ENCODE results near the gene RASGRF2.

RASGRF2 gene

GRCh38 chr5:80941496-80941895, 18.7 kb upstream of the RASGRF2 start:
- Histone ChIP-seq H3K36me3 (no peaks in the 10 kb centered on the region), H3K27ac (no peak overlapping the region), H3K4me1 (no peaks in the 10 kb centered on the region), H3K4me2 (no peak overlapping the region), H3K9ac (no peak overlapping the region), H3K27me3 (no peaks in the 10 kb centered on the region), H4K20me1 (no peaks in the 10 kb centered on the region), H3K4me3 (no peak overlapping the region), H3K9me3 (peaks cover 8% of the 10 kb centered on the region; the same call in 1 of the 2 replicates)
- no peak for TF ChIP-seq Cebpa-rat (IDR thresholded peaks at IDR 0.05)

DNA sequence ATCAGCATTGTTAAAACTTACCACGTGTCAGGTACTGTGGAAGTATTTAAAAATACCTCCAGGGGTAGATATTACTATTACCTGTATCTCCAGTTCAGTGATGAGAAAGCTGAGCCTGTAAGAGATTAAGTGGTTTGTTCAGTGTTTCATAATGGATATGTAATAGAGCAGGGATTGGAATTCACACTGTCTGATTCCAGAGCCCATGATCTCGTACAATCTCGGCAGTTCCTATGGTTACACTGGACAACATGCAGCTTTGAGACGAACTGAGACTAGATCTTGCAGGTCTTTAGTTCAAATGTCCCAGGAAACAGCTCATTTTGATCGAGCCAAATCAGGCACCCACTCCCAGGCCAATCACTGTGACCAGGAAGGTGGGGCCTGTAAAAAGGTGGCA, 8.8 kb upstream of the RASGRF2 start:
- no peaks in the 10 kb centered on the region for H3K9me3 ChIP-seq
- no peaks in the 10 kb centered on the region for H3K4me1 ChIP-seq
- TF ChIP-seq Cebpa-rat (IDR thresholded peaks at IDR 0.05), result no peak
- no peak overlapping the region for H3K9ac ChIP-seq
- H3K27me3 ChIP-seq, result no peaks in the 10 kb centered on the region
- H3K4me3 ChIP-seq, result no peak overlapping the region
- no peaks in the 10 kb centered on the region for H3K36me3 ChIP-seq
- H3K27ac ChIP-seq, result no peak overlapping the region
- H3K4me2 ChIP-seq, result no peak overlapping the region
- H4K20me1 ChIP-seq, result no peaks in the 10 kb centered on the region

DNA sequence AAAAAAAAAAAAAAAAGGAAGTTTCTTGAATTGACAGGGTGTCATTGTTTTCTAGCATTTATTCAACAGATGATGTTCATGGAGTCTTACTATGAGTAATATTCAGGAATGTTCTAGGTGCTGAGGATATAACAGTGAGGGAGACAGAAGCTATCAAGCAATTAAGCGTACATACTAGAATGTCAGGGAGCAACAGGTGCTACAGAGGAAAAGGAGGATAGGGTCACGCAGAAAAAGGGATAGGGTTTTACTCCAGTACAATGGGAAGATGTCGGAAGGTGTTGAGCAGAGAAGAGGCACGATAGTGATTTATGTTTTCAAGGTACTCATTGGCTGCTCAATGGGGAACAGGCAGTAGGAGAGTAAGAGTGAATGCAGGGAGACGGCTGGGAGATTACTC, 6.6 kb upstream of the RASGRF2 start:
- Histone ChIP-seq H3K4me1 (peaks cover 7% of the 10 kb centered on the region; the same call in 1 of the 2 replicates), H4K20me1 (no peaks in the 10 kb centered on the region), H3K36me3 (no peaks in the 10 kb centered on the region), H3K9me3 (no peaks in the 10 kb centered on the region), H3K27ac (no peak overlapping the region), H3K9ac (no peak overlapping the region), H3K4me3 (no peak overlapping the region), H3K4me2 (no peak overlapping the region), H3K27me3 (no peaks in the 10 kb centered on the region)
- no peak for TF ChIP-seq Cebpa-rat (IDR thresholded peaks at IDR 0.05)

DNA sequence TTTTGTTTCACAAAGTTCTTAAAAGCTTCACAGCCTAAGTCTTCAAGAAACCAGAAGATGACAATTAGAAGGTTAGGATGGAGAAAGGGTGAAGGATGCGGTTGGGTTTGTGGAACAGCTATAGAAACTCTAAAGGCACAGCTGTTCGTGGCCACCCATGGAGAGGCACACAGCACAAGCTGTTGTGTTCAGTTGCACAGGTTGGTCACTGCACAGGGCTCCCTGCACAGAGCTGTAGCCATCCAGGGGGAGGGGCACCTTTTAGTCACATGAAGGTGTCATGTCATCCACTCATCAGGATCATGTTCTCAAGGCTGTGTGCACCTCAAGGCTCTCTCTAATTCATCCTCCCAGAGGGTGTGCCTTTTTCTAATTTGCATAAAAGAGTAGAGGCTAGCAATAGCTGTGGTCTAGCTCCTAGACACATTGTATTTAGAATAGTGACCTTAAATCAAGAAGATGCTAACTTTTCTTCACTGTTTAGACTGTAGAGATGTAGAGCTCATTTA, 5.0 kb upstream of the RASGRF2 start:
- Histone ChIP-seq H3K4me2 (no peak overlapping the region), H3K27ac (no peak overlapping the region), H4K20me1 (no peaks in the 10 kb centered on the region), H3K4me1 (peaks cover 12% of the 10 kb centered on the region; the same call in 1 of the 2 replicates), H3K4me3 (no peak overlapping the region), H3K9me3 (peaks cover 4% of the 10 kb centered on the region), H3K9ac (no peak overlapping the region), H3K27me3 (no peaks in the 10 kb centered on the region), H3K36me3 (no peaks in the 10 kb centered on the region)
- no peak for TF ChIP-seq Cebpa-rat (IDR thresholded peaks at IDR 0.05)

GRCh38 chr5:80956272-80956671, 3.9 kb upstream of the RASGRF2 start:
- Histone ChIP-seq H3K36me3 (no peaks in the 10 kb centered on the region), H3K27me3 (no peaks in the 10 kb centered on the region), H3K4me3 (no peak overlapping the region), H3K4me1 (peaks cover 12% of the 10 kb centered on the region; the same call in 1 of the 2 replicates), H3K9me3 (peaks cover 16% of the 10 kb centered on the region), H3K27ac (no peak overlapping the region), H4K20me1 (no peaks in the 10 kb centered on the region), H3K9ac (no peak overlapping the region), H3K4me2 (no peak overlapping the region)
- TF ChIP-seq Cebpa-rat (IDR thresholded peaks at IDR 0.05), result no peak

- no peak for TF ChIP-seq Cebpa-rat (IDR thresholded peaks at IDR 0.05)
- Histone ChIP-seq H3K4me2 (no peak overlapping the region), H3K27me3 (no peaks in the 10 kb centered on the region), H3K36me3 (no peaks in the 10 kb centered on the region), H3K9me3 (peaks cover 17% of the 10 kb centered on the region), H3K27ac (no peak overlapping the region), H3K9ac (no peak overlapping the region), H3K4me1 (peaks cover 12% of the 10 kb centered on the region; the same call in 1 of the 2 replicates), H3K4me3 (no peak overlapping the region), H4K20me1 (no peaks in the 10 kb centered on the region)
These were observed 3.0 kb upstream of the RASGRF2 start for GRCh38 chr5:80957031-80957761.

DNA sequence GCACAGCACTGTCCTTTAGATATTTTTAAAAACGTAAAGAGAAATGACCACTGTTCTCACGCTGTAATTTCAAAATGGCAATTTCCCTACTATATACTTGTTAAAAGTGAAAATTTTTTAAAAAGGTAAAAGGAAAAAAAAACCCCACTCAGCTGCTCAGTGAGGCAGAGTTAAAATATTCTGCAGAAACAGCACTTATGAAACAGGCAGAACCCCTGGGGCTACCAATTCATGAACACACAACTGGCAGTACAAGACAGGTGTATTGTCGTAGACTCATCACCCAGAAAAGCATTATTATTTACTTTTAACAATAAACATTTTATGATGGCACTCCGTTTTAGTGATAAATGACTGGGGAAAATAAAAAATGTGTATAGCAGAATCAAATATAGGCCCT, 1.5 kb upstream of the RASGRF2 start:
- H3K4me1 ChIP-seq, result peaks cover 12% of the 10 kb centered on the region; the same call in 1 of the 2 replicates
- H3K4me3 ChIP-seq, result no peak overlapping the region
- no peak overlapping the region for H3K27ac ChIP-seq
- H3K9me3 ChIP-seq, result peaks cover 17% of the 10 kb centered on the region
- no peaks in the 10 kb centered on the region for H3K27me3 ChIP-seq
- H4K20me1 ChIP-seq, result no peaks in the 10 kb centered on the region
- H3K9ac ChIP-seq, result no peak overlapping the region
- H3K4me2 ChIP-seq, result no peak overlapping the region
- TF ChIP-seq Cebpa-rat (IDR thresholded peaks at IDR 0.05), result no peak
- no peaks in the 10 kb centered on the region for H3K36me3 ChIP-seq

GRCh38 chr5:80959138-80959537, 1.0 kb upstream of the RASGRF2 start:
- H4K20me1 ChIP-seq, result no peaks in the 10 kb centered on the region
- peaks cover 17% of the 10 kb centered on the region for H3K9me3 ChIP-seq
- H3K36me3 ChIP-seq, result no peaks in the 10 kb centered on the region
- TF ChIP-seq Cebpa-rat (IDR thresholded peaks at IDR 0.05), result no peak
- H3K27me3 ChIP-seq, result no peaks in the 10 kb centered on the region
- no peak overlapping the region for H3K4me2 ChIP-seq
- H3K9ac ChIP-seq, result no peak overlapping the region
- H3K4me3 ChIP-seq, result no peak overlapping the region
- H3K4me1 ChIP-seq, result peaks cover 12% of the 10 kb centered on the region; the same call in 1 of the 2 replicates
- no peak overlapping the region for H3K27ac ChIP-seq

DNA sequence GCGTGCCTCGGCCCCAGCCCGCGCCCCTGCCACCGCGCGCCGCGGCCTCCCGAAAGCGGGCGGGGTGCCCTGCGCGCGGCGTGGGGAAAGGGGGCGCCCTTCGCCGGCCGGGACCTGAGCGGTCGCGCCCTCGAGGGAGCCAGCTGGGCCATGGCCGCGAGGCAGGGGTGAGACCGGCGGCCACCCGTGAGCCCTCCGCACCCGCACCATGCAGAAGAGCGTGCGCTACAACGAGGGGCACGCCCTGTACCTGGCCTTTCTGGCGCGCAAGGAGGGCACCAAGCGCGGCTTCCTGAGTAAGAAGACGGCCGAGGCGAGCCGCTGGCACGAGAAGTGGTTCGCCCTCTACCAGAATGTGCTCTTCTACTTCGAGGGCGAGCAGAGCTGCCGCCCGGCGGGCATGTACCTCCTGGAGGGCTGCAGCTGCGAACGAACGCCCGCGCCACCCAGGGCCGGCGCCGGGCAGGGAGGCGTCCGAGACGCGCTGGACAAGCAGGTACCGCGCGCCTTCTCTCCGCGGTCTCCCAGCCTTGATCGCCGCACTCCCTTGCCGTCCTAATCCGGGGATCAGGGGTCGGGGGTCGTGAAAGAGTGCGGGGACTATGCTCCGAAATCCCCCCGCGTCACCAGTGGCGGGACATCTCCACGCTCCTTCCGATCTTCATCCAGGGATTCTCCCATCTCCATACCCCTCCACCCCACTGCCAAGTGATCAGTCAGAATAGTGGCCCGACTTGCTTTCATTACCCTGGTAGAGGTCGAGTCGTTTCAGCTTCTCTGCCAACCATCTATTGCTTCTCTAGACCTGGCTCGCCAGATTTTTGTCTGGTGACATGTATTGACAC, 590 bp downstream of the RASGRF2 start:
- Histone ChIP-seq H3K27me3 (no peaks in the 10 kb centered on the region), H3K4me3 (no peak overlapping the region)

More for the DNA sequence above, 590 bp downstream of the RASGRF2 start:
- Histone ChIP-seq H3K4me1 (peaks cover 12% of the 10 kb centered on the region; the same call in 1 of the 2 replicates), H3K36me3 (no peaks in the 10 kb centered on the region), H3K9me3 (peaks cover 17% of the 10 kb centered on the region), H3K4me2 (no peak overlapping the region), H3K27ac (no peak overlapping the region), H3K9ac (no peak overlapping the region), H4K20me1 (no peaks in the 10 kb centered on the region)
- TF ChIP-seq Cebpa-rat (IDR thresholded peaks at IDR 0.05), result no peak
